Neural crest cell (in vitro differentiated cells): Measurements from ENCODE around the gene HNRNPF. TPM values are rescaled to one million over a fixed set of nuclear protein-coding genes. Genes with fewer than 3 reads are reported as not detected.
A peak's percentile ranks its signal among the peaks of the same experiment; 100 is the strongest.

Experiments
- DNase-seq: peaks from one replicate; pipeline ENCODE4 v3.0.0; 2021; ENCODE audit warnings: low read depth, mixed read lengths, low spot score
- H3K27ac Mint-ChIP-seq: one replicate; pipeline ENCODE4 v1.8.0; 2021; ENCODE audit warnings: mild to moderate bottlenecking, mixed read lengths; ENCODE audit not compliant: unreplicated experiment
- H3K27me3 Mint-ChIP-seq: 2 replicates; pipeline ENCODE4 v1.8.0; 2021; ENCODE audit warnings: low read depth, mild to moderate bottlenecking, mixed read lengths
- H3K36me3 Mint-ChIP-seq: 2 replicates; pipeline ENCODE4 v1.8.0; 2021; ENCODE audit warnings: low read depth, mild to moderate bottlenecking, mixed read lengths
- H3K4me1 Mint-ChIP-seq: 2 replicates; pipeline ENCODE4 v1.8.0; 2021; ENCODE audit warnings: mixed read lengths
- H3K4me3 Mint-ChIP-seq: one replicate; pipeline ENCODE4 v1.8.0; 2021; ENCODE audit warnings: mild to moderate bottlenecking, mixed read lengths
- H3K9me3 Mint-ChIP-seq: 2 replicates; pipeline ENCODE4 v1.8.0; 2021; ENCODE audit warnings: mixed read lengths
- total RNA-seq: library from RNA; stranded (reverse); gene quantifications from 2 replicates; pipeline ENCODE4 v1.2.1, GENCODE V29; 2021
- TF ChIP-seq, protein P1 (sequence below): fragments of 200-600 bp; sonication (generic); conservative IDR thresholded peaks from 2 replicates; pipeline ENCODE4 v1.5.0; 2021; ENCODE audit warnings: antibody characterized with exemption, mild to moderate bottlenecking

HNRNPF gene
- total RNA-seq, 1 donor from 2014 or later = 284 TPM

DNA sequence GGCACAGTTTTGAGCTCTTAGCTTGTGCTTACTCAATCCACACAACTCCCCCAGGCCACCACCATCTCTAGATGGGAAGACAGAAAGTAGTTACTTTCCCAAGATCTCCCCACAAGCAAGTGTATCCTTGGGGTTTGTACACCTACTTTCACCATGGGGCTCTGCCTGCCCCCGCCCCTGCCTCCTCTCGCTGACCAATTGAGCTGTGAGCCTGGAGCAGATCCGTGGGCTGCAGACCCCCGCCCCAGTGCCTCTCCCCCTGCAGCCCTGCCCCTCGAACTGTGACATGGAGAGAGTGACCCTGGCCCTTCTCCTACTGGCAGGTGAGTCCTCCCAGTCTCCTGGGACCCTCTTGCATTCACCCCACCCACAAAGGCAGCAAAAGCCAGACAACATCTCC, 35.5 kb downstream of the HNRNPF start:
- Mint-ChIP-seq H3K4me3 (no peak overlapping the region), H3K9me3 (no peaks in the 10 kb centered on the region), H3K4me1 (peaks cover 14% of the 10 kb centered on the region), H3K36me3 (no peaks in the 10 kb centered on the region), H3K27ac (peak overlapping the region; percentile 57), H3K27me3 (no peaks in the 10 kb centered on the region)
- TF ChIP-seq, protein P1, sequence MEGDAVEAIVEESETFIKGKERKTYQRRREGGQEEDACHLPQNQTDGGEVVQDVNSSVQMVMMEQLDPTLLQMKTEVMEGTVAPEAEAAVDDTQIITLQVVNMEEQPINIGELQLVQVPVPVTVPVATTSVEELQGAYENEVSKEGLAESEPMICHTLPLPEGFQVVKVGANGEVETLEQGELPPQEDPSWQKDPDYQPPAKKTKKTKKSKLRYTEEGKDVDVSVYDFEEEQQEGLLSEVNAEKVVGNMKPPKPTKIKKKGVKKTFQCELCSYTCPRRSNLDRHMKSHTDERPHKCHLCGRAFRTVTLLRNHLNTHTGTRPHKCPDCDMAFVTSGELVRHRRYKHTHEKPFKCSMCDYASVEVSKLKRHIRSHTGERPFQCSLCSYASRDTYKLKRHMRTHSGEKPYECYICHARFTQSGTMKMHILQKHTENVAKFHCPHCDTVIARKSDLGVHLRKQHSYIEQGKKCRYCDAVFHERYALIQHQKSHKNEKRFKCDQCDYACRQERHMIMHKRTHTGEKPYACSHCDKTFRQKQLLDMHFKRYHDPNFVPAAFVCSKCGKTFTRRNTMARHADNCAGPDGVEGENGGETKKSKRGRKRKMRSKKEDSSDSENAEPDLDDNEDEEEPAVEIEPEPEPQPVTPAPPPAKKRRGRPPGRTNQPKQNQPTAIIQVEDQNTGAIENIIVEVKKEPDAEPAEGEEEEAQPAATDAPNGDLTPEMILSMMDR = no peak
- no peak for DNase-seq

DNA sequence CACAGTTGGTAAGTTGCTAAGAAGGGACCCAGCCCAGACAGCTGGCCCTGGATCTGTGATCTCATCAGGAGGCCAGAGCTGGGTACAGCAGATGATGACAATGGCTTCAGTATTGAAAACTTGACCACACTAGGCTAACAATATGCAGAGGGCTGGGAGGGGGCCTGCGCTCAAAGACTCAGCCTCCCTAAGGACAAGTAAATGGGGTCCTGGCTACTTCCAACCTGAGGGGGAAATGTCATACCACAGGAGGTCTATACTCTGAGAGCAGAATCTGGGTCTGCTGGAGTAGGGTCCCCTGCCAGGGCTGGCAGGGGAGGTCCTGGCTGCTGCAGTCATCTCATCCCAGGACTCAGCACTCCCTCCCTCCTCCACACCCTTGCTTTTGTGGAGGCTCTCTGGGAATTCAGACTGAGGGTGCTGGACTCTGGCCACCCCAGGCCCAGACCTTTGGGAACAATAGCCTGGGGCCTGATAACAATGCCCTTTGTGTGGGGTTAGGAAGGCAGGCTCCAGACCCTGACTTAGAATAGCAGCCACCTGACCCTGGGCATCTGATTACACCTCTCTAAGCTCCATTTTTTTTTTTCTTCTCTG, 36.1 kb downstream of the HNRNPF start:
- Mint-ChIP-seq H3K27ac (peak overlapping the region; percentile 83), H3K9me3 (no peaks in the 10 kb centered on the region), H3K4me1 (peaks cover 14% of the 10 kb centered on the region), H3K4me3 (no peak overlapping the region), H3K27me3 (no peaks in the 10 kb centered on the region), H3K36me3 (no peaks in the 10 kb centered on the region)
- no peak for DNase-seq
- TF ChIP-seq, protein P1 = no peak

DNA sequence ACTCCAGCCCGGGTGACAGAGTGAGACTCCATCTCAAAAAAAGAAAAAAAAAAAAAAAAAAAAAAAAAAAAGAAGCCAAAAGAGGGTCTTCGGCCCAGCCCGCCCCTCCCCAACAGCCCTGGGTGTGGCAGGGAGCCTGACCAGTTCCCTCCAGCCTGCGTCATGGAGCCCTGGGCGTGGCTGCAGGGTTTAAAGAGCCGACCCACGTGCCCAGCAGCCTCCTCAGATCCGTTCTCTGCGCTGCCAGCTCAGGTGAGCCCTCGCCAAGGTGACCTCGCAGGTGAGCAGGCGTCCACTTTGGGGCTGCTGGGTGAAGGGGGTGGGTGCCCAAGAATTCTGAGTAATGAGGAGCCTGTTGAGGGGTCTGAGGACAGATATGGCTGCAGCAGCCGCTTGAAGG, 37.6 kb downstream of the HNRNPF start, which contains the start of gene FXYD4:
TSS of gene FXYD4 (plus strand) at position 219 of the 400 bp plus-strand sequence. CDS start 2,111 bp downstream, outside the sequence.
- DNase-seq = no peak
- Mint-ChIP-seq H3K4me3 (no peak within 1 kb of the TSS), H3K36me3 (no peaks in the 10 kb centered on the region), H3K9me3 (no peaks in the 10 kb centered on the region), H3K4me1 (peaks cover 14% of the 10 kb centered on the region), H3K27ac (no peak within 1 kb of the TSS), H3K27me3 (no peaks in the 10 kb centered on the region)
- TF ChIP-seq, protein P1 = no peak

DNA sequence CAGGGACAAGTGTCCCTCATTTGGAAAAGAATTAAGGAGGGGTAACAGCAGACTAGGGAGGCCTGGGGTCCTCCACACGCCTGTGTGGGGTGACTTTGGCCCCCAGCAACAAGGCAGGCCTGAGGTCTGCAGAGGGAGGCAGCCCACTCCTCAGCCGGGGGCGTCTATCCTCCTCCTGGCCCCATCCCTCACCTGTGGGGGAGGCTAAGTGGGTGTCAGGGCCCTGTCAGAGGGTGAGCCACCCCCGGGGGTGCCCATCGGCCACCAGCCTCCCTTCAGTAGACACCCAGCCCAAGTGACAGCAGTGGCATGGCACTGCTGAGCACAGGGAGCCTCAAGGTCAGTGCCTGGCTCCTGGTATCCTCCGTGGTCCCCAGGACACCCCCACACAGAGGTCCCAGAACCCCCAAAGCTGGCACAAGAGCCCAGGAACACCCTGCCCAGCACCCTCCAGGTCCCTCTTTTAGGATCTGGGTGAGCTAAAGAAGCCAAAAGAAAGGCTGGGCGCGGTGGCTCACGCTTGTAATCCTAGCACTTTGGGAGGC, 38.2 kb downstream of the HNRNPF start:
- no peaks in the 10 kb centered on the region for H3K9me3 Mint-ChIP-seq
- TF ChIP-seq, protein P1 = no peak
- H3K36me3 Mint-ChIP-seq = no peaks in the 10 kb centered on the region
- no peak for DNase-seq
- H3K4me1 Mint-ChIP-seq = peaks cover 14% of the 10 kb centered on the region
- no peak overlapping the region for H3K27ac Mint-ChIP-seq
- no peaks in the 10 kb centered on the region for H3K27me3 Mint-ChIP-seq
- no peak overlapping the region for H3K4me3 Mint-ChIP-seq

DNA sequence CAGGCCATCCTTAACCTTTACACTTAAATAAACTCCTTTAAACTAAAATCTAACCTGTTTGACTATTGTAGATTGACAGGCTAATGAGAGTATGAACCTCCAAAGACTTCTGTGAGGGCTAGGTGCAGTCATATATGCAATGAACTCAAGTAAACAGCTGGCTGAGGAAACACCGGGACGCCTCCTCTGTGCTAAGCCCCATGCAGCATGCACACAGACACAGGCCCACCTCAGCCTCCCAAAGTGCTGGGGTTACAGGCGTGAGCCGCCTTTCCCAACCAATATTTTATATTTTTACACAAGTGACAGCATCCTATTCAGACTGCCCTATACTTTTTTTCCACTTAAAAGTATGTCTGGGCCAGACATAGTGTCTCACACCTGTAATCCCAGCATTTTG, 39.1 kb downstream of the HNRNPF start:
- no peak overlapping the region for H3K27ac Mint-ChIP-seq
- no peaks in the 10 kb centered on the region for H3K36me3 Mint-ChIP-seq
- H3K27me3 Mint-ChIP-seq = no peaks in the 10 kb centered on the region
- no peak for DNase-seq
- peaks cover 14% of the 10 kb centered on the region for H3K4me1 Mint-ChIP-seq
- TF ChIP-seq, protein P1 = no peak
- no peaks in the 10 kb centered on the region for H3K9me3 Mint-ChIP-seq
- no peak overlapping the region for H3K4me3 Mint-ChIP-seq
